Spleen (tissue), 7 donors: ENCODE data around the gene KCNA1.

ENCODE experiments used
- POLR2A ChIP-seq, 3 donors: fragments of 450-650 bp; IDR thresholded peaks; one replicate each; pipeline ENCODE4 v1.5.1; 2017; ENCODE audit warnings: antibody characterized with exemption in 3 of 3, mild to moderate bottlenecking in 1 of 3
- TF ChIP-seq, protein P1 (sequence below), 11 experiments: fragments of 200-600 bp in 7 of 11; fragments of 450-650 bp in 4 of 11; sonication (generic) in 4 of 11; IDR thresholded peaks in 8 of 11; conservative IDR thresholded peaks in 3 of 11; 1 replicate in 7 of 11; 2 replicates in 4 of 11; pipeline versions ENCODE4 v1.4.0 to v1.8.0; 2016 to 2021; ENCODE audit warnings: antibody characterized with exemption in 11 of 11, inconsistent platforms in 4 of 11, mild to moderate bottlenecking in 1 of 11
- donor health status: DM: no; HTN: no; CAD: no; lungs with moderate emphysema.
- donor health status: DM: no; HTN: no; CAD: no.
- donor health status: DM: no; HTN: no; CAD: no.

DNA sequence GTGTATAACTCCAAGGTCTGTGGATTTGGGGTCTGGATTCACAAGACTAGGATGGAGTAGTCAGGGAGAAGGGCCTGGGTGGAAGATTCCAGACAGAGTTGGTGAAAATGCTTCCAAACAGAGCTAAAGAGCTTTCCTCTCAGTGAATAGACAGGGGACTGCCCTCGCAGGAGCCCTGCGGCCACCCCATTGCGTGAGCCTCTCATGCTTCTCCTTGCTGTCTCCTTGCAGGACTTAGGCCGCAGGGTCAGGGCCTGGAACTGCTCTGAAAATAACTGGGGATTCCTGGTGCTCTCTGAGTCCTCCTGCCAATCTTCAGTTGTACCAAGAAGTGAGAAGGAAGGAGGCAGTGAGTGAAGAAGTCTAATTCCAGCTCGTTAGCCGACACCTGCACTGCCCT, 49.0 kb upstream of the KCNA1 start:
- TF ChIP-seq, protein P1, sequence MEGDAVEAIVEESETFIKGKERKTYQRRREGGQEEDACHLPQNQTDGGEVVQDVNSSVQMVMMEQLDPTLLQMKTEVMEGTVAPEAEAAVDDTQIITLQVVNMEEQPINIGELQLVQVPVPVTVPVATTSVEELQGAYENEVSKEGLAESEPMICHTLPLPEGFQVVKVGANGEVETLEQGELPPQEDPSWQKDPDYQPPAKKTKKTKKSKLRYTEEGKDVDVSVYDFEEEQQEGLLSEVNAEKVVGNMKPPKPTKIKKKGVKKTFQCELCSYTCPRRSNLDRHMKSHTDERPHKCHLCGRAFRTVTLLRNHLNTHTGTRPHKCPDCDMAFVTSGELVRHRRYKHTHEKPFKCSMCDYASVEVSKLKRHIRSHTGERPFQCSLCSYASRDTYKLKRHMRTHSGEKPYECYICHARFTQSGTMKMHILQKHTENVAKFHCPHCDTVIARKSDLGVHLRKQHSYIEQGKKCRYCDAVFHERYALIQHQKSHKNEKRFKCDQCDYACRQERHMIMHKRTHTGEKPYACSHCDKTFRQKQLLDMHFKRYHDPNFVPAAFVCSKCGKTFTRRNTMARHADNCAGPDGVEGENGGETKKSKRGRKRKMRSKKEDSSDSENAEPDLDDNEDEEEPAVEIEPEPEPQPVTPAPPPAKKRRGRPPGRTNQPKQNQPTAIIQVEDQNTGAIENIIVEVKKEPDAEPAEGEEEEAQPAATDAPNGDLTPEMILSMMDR (IDR thresholded peaks at IDR 0.05 in 8 of 11, conservative IDR thresholded peaks at IDR 0.05 in 3 of 11) = no peak
- no peak for TF ChIP-seq POLR2A (IDR thresholded peaks at IDR 0.05)
